Measurements from ENCODE around the gene DUS3L.

- no peak for TF ChIP-seq CTCF (optimal IDR thresholded peaks at IDR 0.05 in 1 of 3, IDR thresholded peaks at IDR 0.05 in 1 of 3, conservative IDR thresholded peaks at IDR 0.05 in 1 of 3; ENCODE audit: extremely low read depth in 1 of 3, insufficient read depth in 2 of 3, low read length in 3 of 3)
- no peak for TF ChIP-seq EZH2 (IDR thresholded peaks at IDR 0.05; ENCODE audit: low read length)
Measured at GRCh38 chr19:5827342-5827890, 36.5 kb upstream of the DUS3L start.
